LHCN-M2 (cell line): ENCODE results near the gene MAGI3. TPM values are rescaled to one million over a fixed set of nuclear protein-coding genes. Genes with fewer than 3 reads are reported as not detected.

ENCODE experiments used
- DNase-seq: peaks from one replicate; pipeline ENCODE4 v3.0.0-alpha.2; 2012; ENCODE audit warnings: low read depth
- polyA plus RNA-seq: library from polyadenylated mRNA; unstranded; fragments of >200 nt; gene quantifications from one replicate; pipeline ENCODE4 v1.2.1, GENCODE V29; 2012; ENCODE audit warnings: missing spikeins
- total RNA-seq: library from RNA; depleted of rRNA; stranded (reverse); fragments of >200 nt; gene quantifications from 2 replicates; pipeline ENCODE4 v1.2.3, GENCODE V29; 2014; rRNA removed

MAGI3 gene
- 8.8 and 11.1 TPM in 2 replicates for total RNA-seq
- 1.8 TPM for polyA plus RNA-seq

GRCh38 chr1:113389953-113390834 lies at the start of gene MAGI3:
Gene MAGI3 (plus strand): TSS chr1:113390515. CDS start chr1:113391034, 519 bp downstream.
- DNase-seq: peak; percentile 98

- peak; percentile 5 for DNase-seq
Measured at GRCh38 chr1:113353580-113353979, 36.7 kb upstream of the MAGI3 start.

- no peak for DNase-seq
Measured at GRCh38 chr1:113363935-113364334, 26.4 kb upstream of the MAGI3 start.

- DNase-seq: no peak
Measured at GRCh38 chr1:113369040-113369439, 21.3 kb upstream of the MAGI3 start.

DNA sequence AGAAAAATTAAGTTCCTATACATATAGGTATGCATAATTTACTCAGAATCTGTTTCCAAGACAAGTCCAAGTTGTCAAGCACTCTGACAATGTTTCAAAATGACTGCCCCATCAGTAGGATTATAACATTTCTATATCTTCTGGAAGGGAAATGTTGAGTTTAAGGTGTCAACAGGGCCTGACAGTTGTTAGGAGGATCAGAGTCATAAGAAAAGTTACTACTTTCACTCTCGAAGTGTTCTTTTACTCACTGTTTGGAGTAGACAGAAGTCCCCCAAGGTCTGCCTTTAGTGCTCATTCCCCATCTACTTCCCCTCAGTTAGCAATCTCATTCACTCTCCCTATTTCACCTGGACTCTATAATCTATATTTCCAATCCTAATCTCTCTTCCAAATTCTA lies 20.6 kb upstream of the MAGI3 start:
- DNase-seq: no peak

DNA sequence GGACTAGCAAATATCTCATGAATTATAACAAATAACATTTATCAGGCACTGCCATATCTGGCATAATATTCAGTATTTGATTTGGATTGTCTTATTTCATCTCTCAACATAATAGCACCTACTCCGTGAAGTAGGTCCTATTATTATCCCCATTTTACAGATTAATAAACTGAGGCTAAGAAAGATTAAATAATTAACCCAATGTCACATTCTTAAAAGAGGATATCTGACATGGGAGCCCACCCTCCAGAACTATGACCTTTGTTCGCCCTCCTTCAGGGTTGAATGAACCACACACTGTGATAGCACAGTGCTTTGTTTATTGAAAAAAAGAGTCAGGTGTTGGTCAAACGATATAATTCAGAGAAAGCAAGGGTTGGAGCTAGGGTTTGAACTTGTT lies 19.4 kb upstream of the MAGI3 start:
- no peak for DNase-seq

DNA sequence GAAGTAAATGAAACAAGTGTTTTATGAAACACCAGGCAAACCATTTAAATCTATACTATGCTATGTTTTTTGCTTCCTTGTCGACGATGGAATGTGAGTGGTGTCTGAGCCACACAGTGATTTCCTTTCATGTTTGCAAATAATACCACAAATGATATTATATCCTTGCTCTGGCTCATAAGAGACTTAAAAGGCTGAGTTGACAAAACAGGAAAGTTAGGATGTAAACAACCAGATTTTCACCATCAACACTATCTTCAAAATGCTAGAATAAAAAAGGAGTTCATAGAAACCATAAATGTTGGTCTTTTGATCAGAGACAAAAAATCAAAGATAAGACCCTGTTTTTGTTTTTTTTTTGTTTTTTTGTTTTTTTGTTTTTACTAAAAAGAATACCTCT lies 17.8 kb upstream of the MAGI3 start:
- no peak for DNase-seq

- no peak for DNase-seq
Measured at GRCh38 chr1:113373644-113374043, 16.7 kb upstream of the MAGI3 start.

DNA sequence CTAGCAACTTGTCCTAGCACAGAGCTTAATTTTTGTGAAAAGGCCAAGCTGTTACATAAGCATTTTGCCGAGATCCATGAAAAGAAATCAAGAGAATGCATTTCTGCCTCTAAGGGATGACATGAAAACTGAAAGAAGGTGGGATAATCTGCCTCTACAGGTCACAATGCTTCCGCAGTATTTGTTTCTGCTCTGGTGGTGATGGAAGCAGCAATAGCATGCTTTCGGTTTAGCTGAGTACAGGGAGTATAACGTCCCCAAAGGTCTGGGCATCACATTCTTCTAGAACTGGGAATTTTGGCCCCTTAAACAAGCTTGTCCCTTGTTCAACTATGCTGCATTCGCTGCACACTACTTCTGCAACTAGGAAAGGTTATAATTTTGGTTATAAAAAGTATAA lies 14.4 kb upstream of the MAGI3 start:
- DNase-seq: no peak

- no peak for DNase-seq
Measured at GRCh38 chr1:113380075-113380474, 10.2 kb upstream of the MAGI3 start.

DNA sequence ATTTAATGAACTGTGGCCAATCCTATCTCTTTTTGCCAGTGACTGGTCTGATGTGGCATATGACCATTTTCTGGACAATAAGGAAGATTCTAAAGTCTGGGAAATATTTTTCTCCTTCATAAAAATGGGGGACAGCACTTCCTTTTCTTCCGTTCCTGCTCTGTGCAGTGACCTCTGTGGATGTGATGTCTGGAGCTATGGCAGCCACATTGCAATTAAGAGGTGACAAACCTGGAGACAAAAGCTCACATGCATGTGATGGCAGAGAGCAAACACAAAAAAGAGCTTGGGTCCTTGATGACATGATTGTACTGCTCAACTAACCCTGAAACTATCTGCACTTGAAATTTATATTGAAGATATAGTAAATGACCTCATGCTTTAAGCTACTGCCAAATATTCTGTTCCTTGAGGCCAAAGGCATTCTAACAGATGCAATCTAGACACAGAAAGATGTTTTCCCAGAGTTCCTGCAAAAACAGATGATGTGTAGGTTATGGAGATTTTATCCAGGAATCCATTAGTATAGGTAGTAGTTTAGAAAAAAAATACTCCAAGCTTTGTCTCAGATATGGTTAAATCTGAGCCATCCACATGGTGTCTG lies 2.2 kb upstream of the MAGI3 start:
- DNase-seq: no peak

DNA sequence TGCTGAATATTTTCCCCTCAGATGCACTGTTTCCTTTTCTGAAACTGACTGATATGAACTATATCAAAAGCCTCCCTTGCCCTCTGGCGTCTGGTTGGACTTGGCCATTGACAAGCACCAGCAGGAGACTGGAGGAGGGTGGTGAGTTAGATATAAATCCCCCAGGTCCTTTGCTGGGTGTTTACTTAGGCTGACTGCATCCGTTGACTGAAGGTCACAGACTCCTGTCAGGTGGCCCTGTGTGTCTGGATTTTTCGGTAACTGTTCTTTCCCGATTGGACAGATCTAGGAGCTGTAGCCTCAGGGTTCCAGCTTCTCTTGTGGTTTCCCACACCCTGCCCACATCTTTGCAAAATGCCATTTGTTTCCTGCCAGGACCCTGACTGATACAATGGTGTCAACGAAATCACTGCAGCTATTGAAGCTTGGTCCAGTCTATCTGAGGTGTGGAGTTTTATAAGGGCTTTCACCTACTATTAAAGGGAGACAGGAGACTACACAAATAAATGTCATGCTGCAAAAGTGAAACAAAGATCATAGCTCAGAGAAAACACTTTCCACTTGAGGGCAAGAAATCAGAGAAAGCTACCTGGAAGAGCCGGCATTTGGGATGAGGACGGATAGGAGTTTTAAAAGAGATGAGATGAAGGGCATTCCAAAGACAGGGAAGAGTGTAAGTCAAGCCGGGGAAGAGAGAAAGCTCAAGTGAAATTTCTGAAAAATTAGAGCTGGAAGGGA lies 1.5 kb upstream of the MAGI3 start:
- DNase-seq: peak; percentile 37

- no peak for DNase-seq
Measured at GRCh38 chr1:113389359-113389952, 859 bp upstream of the MAGI3 start.

GRCh38 chr1:113390871-113391648 lies 745 bp downstream of the MAGI3 start:
- peak; percentile 29 for DNase-seq

- DNase-seq: no peak
Measured at GRCh38 chr1:113391649-113392271, 1.4 kb downstream of the MAGI3 start.

- no peak for DNase-seq
Measured at GRCh38 chr1:113392541-113393128, 2.3 kb downstream of the MAGI3 start.

- DNase-seq: no peak
Measured at GRCh38 chr1:113394043-113394862, 3.9 kb downstream of the MAGI3 start.

GRCh38 chr1:113394863-113395259 lies 4.5 kb downstream of the MAGI3 start:
- no peak for DNase-seq

DNA sequence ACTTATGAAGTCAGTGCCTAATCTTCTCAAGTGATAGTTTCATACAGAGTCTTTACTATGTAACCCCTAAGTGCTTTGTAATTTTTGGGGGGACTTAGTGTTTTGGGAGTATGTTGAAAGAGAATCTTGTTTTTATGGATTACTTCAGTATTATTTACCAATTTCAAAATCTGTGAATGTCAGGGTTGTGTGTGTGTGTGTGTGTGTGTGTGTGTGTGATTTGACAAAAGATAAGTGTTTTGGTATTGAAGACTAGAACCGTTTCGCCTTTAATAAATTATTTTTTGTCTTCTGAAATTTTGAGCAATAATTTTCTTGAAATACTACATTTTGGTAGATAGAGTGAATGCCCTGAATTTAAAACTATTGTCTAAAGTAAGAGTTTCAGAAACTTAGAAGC lies 5.8 kb downstream of the MAGI3 start:
- DNase-seq: no peak
